Measurements from ENCODE around the gene TAF4. TPM values are rescaled to one million over a fixed set of nuclear protein-coding genes. Genes with fewer than 3 reads are reported as not detected.
"Not testable (repeated sequence)": the region's sequence is repeated elsewhere in the genome, so short reads cannot be mapped to it uniquely, and the experiment has no call there.

The TAF4 gene
- total RNA-seq, 2 donors from 2014 or later = 25.5 to 39.9 TPM

- no peak for TF ChIP-seq CTCF (conservative IDR thresholded peaks at IDR 0.05)
- Histone ChIP-seq H3K27me3 (ENCODE audit: control insufficient read depth, insufficient read depth, low read length, poor library complexity, severe bottlenecking) (no peaks in the 10 kb centered on the region), H3K27ac (ENCODE audit: low read depth, low read length) (no peak overlapping the region), H3K4me3 (ENCODE audit: low read length) (no peak overlapping the region), H3K4me1 (ENCODE audit: control insufficient read depth, insufficient read depth, low read length) (no peaks in the 10 kb centered on the region), H3K9ac (ENCODE audit: extremely low read depth, low read length, poor library complexity, severe bottlenecking) (no peak overlapping the region), H3K36me3 (ENCODE audit: control insufficient read depth, insufficient read depth, low read length) (no peaks in the 10 kb centered on the region), H3K9me3 (ENCODE audit: control insufficient read depth, low read length) (peaks cover 11% of the 10 kb centered on the region)
- Mint-ChIP-seq H3K27me3 (ENCODE audit: insufficient read depth) (peaks cover 19% of the 10 kb centered on the region), H3K36me3 (ENCODE audit: low read depth) (peaks cover 7% of the 10 kb centered on the region), H3K4me1 (no peaks in the 10 kb centered on the region), H3K27ac (no peak overlapping the region), H3K4me3 (no peak overlapping the region), H3K9me3 (peaks cover 37% of the 10 kb centered on the region)
- no peak for DNase-seq
- 79 to 80% methylated on average over 9 to 13 of the region's 15 CpGs for WGBS, 2 experiments (ENCODE audit: insufficient coverage in 1 of 2, insufficient read length in 1 of 2)
Observed at GRCh38 chr20:62080249-62080990, 14.7 kb upstream of the TAF4 start.

DNA sequence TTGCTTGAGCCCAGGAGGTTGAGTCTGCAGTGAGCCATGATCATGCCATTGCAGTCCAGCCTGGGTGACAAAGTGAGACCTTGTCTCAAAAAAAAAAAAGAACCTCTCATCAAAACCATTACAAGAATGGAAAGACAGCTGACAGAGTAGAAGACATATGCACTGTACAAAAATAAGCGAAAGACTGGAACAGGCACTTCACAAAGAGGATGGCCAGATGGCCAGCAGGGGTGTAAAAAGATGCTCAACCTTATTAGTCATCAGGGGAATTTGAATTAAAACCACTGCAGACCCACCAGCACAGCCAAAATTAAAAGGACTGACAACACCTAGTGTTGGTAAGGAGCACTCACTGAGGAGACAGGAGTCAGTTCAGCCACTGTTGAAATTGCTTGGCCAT, 13.5 kb upstream of the TAF4 start:
- Mint-ChIP-seq H3K4me1 (no peaks in the 10 kb centered on the region), H3K27me3 (ENCODE audit: insufficient read depth) (peaks cover 19% of the 10 kb centered on the region), H3K36me3 (ENCODE audit: low read depth) (peaks cover 7% of the 10 kb centered on the region), H3K27ac (no peak overlapping the region), H3K4me3 (no peak overlapping the region), H3K9me3 (peaks cover 50% of the 10 kb centered on the region)
- 97 to 100% methylated on average over 1 of the region's 1 CpG for WGBS, 2 experiments (ENCODE audit: insufficient coverage in 1 of 2, insufficient read length in 1 of 2)
- peaks cover 24% of the 10 kb centered on the region for H3K9me3 ChIP-seq (ENCODE audit: control insufficient read depth, low read length)
- TF ChIP-seq CTCF (conservative IDR thresholded peaks at IDR 0.05) = no peak
- no peak overlapping the region for H3K27ac ChIP-seq (ENCODE audit: low read depth, low read length)
- no peaks in the 10 kb centered on the region for H3K4me1 ChIP-seq (ENCODE audit: control insufficient read depth, insufficient read depth, low read length)
- no peak overlapping the region for H3K4me3 ChIP-seq (ENCODE audit: low read length)
- no peak overlapping the region for H3K9ac ChIP-seq (ENCODE audit: extremely low read depth, low read length, poor library complexity, severe bottlenecking)
- no peak for DNase-seq
- H3K36me3 ChIP-seq (ENCODE audit: control insufficient read depth, insufficient read depth, low read length) = no peaks in the 10 kb centered on the region
- no peaks in the 10 kb centered on the region for H3K27me3 ChIP-seq (ENCODE audit: control insufficient read depth, insufficient read depth, low read length, poor library complexity, severe bottlenecking)

DNA sequence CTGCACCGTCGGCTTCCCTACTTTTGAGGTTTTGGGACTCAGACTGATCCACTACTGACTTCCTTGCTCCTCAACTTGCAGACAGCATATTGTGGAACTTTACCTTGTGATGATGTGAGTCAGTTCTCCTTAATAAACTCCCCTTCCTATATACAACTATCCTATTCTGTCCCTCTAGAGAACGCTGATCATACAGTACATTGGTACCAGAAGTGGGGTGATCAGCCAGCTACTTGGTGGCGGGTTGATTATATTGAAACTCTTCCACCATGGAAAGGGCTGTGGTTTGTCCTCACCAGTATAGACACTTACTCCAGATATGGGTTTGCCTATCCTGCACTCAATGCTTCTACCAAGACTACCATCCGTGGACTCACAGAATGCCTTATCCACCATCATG, 7.6 kb upstream of the TAF4 start:
- 86 to 90% methylated on average over 3 to 5 of the region's 5 CpGs for WGBS, 2 experiments (ENCODE audit: insufficient coverage in 1 of 2, insufficient read length in 1 of 2)
- H3K9me3 ChIP-seq (ENCODE audit: control insufficient read depth, low read length) = peaks cover 32% of the 10 kb centered on the region
- Mint-ChIP-seq H3K27me3 (ENCODE audit: insufficient read depth) (peaks cover 24% of the 10 kb centered on the region), H3K9me3 (peaks cover 56% of the 10 kb centered on the region), H3K36me3 (ENCODE audit: low read depth) (peaks cover 7% of the 10 kb centered on the region), H3K4me3 (no peak overlapping the region), H3K27ac (no peak overlapping the region), H3K4me1 (no peaks in the 10 kb centered on the region)
- no peaks in the 10 kb centered on the region for H3K36me3 ChIP-seq (ENCODE audit: control insufficient read depth, insufficient read depth, low read length)
- no peak overlapping the region for H3K27ac ChIP-seq (ENCODE audit: low read depth, low read length)
- no peak overlapping the region for H3K4me3 ChIP-seq (ENCODE audit: low read length)
- no peaks in the 10 kb centered on the region for H3K4me1 ChIP-seq (ENCODE audit: control insufficient read depth, insufficient read depth, low read length)
- no peak for TF ChIP-seq CTCF (conservative IDR thresholded peaks at IDR 0.05)
- H3K27me3 ChIP-seq (ENCODE audit: control insufficient read depth, insufficient read depth, low read length, poor library complexity, severe bottlenecking) = no peaks in the 10 kb centered on the region
- no peak for DNase-seq
- no peak overlapping the region for H3K9ac ChIP-seq (ENCODE audit: extremely low read depth, low read length, poor library complexity, severe bottlenecking)

GRCh38 chr20:62071669-62072430, 6.2 kb upstream of the TAF4 start:
- DNase-seq; H3K27ac Mint-ChIP-seq; H3K27ac ChIP-seq (ENCODE audit: low read depth, low read length); H3K9ac ChIP-seq (ENCODE audit: extremely low read depth, low read length, poor library complexity, severe bottlenecking); H3K27me3 ChIP-seq (ENCODE audit: control insufficient read depth, insufficient read depth, low read length, poor library complexity, severe bottlenecking); H3K4me3 Mint-ChIP-seq; H3K4me3 ChIP-seq (ENCODE audit: low read length); H3K36me3 ChIP-seq (ENCODE audit: control insufficient read depth, insufficient read depth, low read length); H3K4me1 ChIP-seq (ENCODE audit: control insufficient read depth, insufficient read depth, low read length); H3K36me3 Mint-ChIP-seq (ENCODE audit: low read depth): not testable (repeated sequence)
- Mint-ChIP-seq H3K27me3 (ENCODE audit: insufficient read depth) (peaks cover 18% of the 10 kb centered on the region), H3K9me3 (peaks cover 43% of the 10 kb centered on the region), H3K4me1 (peaks cover 12% of the 10 kb centered on the region)
- WGBS, 2 experiments (ENCODE audit: insufficient coverage in 1 of 2, insufficient read length in 1 of 2) = 83 to 100% methylated on average over 1 to 4 of the region's 8 CpGs
- H3K9me3 ChIP-seq (ENCODE audit: control insufficient read depth, low read length) = peaks cover 32% of the 10 kb centered on the region

Measured in endodermal cell (in vitro differentiated cells).